ENCODE results near the gene TIMM44.
"Not testable (repeated sequence)": the region's sequence is repeated elsewhere in the genome, so short reads cannot be mapped to it uniquely, and the experiment has no call there.

The TIMM44 gene

DNA sequence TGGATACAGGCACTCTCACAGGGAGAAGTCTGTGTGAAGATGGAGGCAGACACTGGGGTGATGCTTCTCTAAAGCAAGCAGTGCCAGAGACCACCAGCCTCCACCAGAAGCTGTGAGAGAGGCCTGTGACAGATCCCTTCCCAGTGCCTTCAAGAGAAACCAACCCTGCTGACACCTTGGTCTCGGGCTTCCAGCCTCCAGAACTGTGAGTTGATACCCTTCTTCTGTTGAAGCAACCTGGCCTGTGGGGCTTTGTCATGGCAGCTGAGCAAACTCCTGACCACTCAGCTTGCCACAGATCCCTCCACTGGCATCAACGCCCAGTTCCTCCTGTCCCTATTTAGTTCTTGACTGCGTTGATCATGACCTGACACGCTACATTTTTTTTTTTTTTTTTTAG lies 33.0 kb upstream of the TIMM44 start:
- no peak for DNase-seq

DNA sequence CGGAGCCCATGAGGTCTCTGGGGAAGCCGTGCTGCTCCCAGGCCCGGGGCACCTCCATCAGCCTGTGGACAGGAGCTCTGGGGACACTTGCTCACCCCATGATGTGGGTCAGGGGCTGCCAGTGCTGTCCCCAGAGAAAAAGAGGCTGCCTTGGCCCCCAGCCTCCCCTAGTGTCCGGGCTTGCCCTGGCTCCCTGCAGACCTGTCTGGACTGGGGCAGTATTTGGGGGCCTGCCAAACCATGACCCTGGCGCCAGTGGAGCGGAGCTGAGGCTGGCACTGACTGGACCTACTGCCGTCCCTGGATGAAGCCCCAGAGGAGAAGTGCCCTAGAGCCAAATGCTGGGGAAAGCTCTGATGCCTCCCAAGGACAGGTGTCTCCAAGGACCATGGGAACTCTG lies 31.6 kb upstream of the TIMM44 start:
- no peak for DNase-seq

DNA sequence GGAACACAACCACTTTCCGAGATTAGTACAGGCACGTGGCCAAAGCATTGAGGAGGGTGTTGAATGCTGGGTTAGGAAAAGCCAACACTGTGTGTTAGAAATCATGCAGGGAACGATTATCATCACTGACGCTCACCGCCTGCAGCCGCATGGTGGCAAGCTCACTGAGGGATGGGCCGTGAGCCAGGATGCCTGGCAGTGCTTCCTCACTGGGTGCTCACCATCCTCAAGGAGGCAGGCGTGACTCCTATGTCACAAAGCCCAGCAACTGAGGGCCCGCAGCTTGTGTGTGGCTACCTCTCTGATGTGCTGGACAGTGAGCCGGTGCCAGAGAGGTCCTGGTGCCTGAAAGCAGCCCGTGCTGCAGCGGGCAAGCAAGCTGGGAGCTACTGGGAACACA lies 30.4 kb upstream of the TIMM44 start:
- DNase-seq: no peak

DNA sequence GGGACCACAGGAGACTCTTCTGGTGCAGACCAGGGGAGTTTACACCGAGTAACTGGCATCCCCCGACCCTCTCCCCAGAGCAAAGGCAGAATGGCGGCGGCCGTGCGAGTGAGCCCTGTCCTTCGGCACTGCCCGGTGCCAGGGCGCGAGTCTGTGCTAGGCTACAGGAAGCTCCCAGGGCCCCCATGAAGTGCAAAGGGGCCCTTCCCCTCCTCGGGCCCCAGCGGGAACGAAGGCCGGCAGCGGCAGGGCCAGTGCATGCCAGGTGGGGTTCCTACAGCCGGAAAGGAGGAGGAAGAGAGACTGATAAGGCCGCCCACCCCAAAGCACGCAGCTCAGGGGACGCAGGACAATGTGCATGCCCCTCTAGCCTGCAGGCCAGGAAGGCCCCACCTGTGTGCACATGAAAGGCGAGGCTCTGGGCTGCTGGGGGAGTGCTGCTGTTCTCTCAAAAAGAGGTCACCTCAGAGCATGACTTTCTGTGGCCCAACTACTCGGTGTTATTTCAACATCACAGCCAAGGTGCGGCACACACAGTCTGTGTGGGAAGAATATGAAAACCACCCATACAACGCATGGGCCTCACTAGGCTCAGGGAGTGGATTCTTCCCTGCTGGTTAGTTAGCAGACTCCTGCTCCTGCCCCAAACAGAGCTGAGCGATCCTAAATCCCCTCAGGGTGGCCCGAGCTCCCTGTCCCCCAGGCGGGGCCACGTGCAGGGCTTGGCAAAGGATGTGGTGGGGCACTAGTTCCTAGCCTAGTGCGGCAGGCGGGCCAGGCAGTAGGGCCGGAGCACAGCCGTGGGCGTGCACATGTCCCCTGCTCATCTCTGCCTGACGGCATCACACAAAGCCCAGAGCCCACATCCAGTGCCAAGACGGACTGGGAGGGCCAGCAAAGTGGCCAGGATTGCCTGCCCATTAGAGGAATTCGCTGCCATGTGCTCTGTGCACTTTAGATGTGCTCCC lies 28.4 kb upstream of the TIMM44 start:
- DNase-seq: no peak

DNA sequence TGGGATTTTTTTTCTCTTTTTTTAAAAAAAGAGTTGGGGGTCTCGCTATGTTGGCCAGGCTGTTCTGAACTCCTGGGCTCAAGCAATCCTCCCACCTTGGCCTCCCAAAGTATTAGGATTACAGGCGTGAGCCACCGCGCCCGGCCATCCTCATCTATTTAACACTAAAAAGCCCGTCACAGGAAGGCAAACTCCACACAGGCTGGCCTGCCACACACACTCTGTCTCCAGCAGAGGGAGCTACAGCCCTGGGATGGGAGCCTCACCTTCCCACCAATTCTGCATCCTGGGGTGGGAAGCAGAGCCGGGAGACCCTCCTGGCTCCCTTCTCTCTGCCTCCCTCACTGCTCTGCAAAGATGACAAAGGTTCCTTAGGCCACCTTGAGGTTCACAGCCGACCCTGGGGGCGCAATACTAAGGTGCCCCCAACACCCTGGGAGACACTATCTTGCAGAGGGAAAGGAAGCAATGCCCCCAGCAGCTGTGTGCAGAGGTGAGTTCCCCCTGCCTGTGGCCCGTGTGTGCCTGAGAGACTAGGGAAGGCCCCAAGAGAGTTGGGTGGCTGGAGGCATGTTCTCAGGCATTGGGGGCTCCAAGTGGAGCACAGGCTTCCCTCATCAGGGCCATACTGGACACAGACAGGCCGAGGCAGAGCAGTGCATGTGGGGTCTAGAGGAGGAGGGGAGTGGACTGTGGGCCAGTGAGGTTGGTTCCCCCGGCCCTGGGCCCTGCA lies 27.4 kb upstream of the TIMM44 start:
- DNase-seq: no peak

DNA sequence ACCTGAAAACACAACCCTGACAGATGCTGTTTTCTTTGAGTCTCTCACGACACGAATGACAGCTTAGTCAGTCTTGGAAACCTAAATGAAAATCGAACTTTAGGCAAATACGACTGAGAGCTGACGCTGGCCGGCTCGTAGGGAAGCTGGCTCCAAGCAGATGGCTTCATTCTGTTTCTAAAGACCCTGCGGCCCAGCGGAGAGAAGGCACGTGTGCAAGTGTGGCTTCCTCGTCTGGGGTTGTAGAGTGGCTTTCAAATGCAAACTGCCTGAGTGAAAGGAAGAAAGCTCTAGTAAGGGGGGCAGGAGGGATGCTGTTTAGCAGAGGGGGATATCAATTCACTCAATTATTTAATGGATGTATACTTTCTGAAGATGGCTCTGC lies 26.1 kb upstream of the TIMM44 start:
- no peak for DNase-seq

DNA sequence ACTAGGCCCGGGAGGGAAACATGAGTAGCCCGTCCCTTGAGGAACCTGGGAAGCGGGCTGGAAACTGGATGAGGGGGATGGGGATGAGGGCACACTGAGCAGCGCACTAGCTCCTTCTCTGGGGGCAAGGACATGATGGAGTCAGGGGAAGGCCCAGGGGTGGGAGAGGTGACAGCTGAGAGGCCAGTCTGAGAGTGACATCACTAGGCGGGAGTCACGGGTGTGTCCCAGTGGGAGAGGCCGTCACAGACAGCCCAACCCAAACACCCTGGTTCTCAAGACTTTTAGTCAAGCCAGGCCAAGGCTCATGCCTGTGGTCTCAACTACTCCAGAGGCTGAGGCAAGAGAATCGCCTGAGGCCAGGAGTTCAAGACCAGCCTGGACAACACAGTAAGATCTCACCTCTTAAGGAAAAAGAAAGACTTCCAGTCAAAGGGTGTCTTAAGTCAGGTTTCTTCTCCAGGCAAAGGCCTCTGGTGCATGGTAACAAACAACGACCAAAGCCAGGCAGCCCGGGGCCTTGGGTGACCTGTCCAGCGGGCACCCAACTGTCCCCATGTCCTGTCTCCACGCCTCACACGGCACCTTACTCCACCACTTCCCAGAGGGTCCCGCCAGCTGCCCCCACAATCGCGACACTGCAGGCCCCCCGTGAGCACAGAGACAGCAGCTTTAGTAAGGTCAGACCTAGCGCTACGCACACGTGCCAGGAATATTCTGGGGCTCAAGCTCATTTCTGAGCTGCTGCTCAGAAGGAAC lies 25.5 kb upstream of the TIMM44 start:
- DNase-seq: no peak

DNA sequence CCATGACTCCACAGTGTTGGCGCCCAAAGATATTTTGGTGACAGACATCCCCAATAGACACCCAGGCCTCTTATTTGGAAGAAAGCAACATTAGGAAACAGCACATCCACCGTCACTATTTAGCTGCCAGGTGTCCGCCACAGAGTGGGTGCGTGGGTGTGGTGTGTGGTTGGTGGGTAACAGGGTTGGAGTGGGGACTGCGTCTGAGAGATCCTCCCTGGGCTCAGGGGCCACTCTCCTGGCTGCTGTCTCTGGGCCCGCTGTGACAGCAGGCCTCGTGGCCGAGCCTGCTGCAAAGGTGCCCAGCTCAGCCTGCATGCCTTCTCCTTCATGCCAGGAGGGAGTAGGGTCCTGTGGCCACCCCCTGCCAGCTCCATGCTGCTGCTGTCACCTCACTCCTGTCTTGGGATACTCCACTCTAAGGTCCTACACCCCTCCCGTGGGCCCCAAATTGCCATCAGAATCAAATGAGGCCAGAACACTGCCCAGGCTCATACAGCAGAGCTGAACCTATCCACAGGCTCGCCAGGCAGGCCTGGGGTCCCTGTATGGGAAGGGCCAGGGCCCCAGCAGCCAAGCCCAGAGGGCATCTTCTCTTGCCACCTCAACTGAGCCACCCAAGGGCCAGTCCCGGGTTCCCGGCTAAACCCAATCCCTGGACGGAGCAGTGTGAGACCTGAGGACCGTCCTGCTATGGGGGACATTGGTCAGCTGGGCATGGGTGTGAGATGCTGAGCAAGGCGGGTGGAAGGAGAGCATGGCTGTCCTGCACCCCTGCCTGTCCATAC lies 24.7 kb upstream of the TIMM44 start:
- no peak for DNase-seq

DNA sequence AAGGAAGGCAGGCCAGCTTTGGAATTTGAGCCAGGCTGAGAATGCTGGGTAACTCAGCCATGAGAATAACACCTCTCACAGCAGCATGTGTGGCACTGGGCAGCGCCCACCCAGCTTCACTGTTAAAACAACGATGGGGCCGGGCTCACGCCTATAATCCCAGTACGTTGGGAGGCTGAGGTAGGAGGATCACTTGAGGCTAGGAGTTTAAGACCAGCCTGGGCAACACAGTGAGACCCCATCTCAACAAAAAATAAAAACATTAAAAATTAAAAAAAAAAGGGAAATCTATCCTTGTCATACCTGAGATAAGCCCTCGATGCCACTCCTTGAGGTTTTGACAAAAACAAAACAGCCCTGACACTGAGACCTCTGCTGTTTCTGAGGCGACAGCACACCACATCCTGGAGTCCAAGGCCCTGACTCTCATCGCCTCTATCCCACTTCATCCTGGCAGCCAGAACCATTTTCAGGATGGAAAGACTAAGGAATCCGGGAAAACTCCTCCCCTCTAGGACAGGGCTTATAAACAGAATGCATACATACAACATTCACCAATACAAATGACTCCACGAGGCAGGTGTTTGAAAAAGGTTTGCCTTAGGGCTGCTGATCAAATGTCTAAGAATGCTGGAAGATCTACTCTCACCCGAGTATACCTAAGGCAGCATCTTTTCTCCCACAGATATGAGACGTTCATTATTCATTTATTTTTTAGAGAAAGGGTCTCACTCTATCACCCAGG lies 22.6 kb upstream of the TIMM44 start:
- DNase-seq: no peak

DNA sequence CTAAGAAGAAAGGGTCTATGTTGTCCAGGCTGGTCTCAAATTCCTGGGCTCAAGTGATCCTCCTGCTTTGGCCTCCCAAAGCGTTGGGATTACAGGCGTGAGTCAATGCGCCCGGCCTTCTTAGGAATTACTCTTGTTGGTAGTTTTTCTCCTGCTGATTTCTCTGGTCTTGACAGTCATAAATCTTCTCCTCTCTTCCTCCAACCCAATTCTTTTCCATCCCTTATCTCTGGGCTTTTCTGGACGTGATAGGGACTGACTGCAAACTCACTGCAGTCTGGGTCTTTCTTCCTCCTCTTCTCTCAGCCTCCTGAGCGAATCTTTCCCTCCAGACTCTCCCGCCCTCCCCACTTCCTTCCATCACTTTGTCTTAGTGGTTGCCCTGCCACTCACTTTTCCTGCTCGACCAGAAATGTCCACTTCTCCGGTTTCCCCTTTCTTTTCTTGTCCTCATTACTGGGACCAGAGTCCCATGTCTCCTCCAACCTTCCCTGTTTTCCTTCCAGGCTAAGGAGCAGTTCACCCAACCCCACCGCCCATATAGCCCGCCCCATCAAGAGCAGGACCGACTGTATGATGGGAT lies 21.9 kb upstream of the TIMM44 start:
- DNase-seq: no peak

DNA sequence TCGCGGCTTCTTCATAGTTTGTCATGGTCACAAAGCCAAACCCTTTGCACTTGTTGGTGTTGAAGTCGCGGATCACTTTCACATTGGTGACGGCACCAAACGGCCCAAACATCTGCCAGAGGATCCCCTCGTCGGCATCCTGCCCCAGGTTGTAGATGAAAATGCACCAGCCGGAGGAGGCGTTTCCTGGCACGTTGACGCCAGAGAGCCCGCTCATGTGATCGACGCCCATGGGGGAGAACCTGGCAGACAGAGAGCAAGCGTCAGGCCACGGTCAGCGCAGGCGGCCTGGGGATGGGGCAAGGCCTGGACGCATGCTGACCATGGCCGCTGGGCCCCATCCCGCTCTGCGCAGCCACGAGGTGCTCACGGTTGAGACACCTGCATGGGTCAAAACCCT lies 20.1 kb upstream of the TIMM44 start:
- no peak for DNase-seq

DNA sequence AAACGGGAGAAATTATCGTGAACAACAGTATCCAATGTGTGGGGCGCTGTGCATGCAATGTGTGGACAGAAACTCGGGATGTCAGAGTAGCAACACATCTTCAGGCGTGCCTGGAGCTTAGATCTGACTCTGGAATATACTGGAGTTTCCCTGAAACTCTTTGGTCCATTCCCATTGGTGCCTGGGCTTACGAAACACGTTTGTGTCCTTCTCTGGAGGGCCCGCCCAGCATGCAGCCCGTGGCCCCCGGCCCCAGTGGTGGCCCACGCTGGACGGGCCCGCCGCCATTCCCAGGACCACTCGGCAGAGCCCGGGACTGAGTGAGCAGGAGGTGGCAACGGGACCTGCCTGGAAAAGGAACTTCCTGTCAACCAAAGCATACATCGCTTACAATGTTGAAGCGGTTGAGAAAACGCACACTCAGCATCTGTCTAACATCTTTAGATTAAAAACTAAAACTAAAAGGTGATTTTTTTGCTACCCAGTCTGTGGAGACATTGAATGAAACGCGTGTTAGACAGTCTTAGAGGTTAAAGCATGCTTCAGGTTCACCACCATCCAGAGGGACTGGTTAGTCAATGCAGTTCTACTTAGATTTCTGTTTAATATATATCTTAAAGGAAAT lies 19.3 kb upstream of the TIMM44 start:
- no peak for DNase-seq

DNA sequence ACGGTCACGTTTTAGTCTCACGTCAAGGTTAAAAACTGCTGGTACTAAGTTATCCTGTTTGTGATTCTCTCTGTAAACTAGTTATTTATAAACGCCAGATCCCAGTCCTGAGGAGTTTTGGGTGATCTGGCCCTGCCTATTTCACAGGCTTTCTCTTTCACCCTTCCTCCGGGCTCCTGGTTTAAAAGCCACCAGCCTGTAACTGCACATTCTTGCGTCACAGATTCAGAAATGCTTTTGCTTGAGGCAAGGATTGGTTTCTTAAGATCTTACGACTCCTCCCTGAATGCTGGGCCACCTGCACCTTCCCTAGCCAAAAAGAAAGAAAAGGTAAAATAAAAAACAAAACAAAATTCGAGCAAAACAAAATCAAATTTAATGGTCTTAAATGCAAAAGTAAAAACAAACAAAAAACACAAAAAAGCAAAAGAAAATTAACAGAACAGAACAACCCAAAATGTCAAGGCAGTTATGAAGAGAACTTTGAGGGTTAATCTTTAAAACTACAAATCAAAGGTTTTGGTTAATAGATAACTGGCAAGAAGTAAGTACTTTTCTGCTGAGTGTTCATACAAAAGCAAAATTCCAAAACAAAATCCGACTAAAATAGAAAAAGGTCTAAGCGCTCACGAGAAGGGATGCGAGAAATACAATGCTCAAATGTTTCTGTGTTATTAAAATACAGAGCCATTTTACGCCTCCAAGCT lies 18.6 kb upstream of the TIMM44 start:
- DNase-seq: no peak

DNA sequence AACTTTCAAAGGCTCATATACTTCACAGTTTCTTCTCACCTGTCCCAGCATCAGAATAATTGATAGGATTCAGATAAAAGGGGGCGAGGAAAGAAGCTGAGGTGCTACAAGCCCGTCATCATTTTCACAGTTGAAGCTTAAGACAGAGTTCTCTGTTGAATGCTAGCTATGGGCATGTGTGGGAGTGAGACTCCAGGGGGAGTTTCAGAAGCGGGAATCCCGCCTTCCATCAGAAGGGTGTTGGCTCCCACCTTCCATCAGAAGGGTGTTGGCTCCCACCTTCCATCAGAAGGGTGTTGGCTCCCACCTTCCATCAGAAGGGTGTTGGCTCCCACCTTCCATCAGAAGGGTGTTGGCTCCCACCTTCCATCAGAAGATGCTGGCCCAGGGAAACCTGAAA lies 17.6 kb upstream of the TIMM44 start:
- DNase-seq: not testable (repeated sequence)

DNA sequence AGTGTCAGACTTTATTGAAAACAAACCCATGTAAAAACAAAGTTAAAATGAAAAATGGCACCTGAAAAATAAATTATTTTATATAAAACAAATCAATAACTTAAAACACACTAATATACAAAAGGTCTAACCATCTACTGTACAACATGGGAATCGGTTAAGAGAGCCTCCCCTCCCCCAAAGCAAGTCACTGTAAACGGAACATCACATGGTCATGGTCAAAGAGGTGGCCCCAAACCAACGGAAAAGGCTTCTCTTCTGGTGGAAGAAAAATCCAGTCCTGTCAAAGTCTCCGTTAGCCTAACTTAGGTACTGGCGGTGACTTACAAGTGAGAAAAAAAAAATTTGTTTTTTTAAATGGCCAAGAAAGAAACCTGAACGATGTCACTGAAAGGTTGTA lies 15.7 kb upstream of the TIMM44 start:
- no peak for DNase-seq

DNA sequence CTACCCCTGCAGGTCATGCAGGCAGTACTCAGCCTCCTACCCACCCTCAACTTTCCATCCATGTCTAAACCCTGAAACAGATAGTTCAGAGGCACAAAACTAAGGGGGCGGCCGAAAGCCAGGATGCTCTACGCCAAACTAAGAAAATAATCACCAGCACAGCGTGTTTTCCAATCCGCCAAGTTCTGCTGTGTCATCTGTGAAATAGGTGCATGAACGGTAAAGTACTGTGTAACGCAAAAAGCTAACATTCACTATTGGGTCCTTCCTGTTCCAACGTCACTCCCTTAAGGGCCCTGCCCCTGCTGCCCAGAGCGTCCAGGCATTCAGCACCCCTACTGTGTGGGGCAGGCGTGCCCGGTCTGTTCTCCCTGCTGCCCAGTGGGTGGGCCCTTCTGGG lies 12.2 kb upstream of the TIMM44 start:
- no peak for DNase-seq

DNA sequence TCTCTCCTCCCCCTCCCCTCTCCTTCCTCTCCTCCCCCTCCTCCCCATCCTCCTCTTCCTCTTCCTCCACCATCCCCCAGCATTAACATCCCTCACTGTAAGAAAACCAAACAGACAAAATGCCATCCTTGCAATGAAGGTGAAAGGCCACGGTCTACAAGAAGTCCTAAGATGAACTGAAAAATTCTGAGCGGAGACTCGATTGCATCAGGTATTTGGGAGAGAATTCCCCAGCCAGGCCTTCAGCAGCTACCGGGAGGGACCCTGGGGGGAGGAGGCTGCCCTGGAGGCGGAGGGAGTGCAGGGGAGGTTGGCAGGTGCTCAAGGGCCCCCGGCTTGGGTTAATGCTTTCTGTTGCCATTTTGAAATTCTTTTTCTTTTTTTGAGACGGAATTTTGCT lies 10.1 kb upstream of the TIMM44 start:
- no peak for DNase-seq

DNA sequence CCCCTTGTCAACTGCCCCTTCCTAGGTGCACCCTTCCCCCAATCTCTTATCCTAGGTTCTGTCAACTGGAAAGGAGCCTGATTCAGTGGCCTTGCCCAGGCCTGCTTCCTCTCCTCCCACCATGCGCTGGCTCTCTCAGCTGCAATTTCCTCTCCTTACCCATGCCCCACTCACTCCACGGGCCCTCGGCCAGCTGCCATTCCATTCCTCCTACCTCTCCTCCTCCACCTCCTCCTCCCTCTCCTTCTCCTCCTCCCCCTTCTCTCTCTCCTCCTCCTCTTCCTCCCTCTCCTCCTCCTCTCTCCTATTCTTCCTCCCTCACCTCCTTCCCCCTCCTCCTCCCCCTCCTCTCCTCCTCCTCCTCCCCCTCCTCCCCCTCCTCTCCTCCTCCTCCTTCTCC lies 9.6 kb upstream of the TIMM44 start:
- DNase-seq: no peak

DNA sequence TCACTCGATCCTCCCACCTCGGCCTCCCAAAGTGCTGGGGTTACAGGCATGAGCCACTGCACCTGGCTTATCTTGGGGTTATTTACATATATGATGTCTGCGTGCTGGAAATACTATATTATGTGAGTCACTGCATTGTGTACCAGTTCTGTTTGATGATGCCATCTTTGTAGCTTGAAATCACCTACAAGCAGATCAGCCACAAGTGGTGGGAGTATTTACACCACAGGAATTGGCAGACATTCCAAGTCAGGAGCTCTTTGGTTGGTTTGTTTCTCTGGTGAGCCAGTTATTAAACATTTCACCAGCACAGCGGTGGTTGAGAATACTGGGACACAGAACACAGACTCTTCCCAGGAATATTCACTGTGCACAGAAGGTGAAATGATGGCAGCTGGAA lies 4.5 kb upstream of the TIMM44 start:
- DNase-seq: no peak

DNA sequence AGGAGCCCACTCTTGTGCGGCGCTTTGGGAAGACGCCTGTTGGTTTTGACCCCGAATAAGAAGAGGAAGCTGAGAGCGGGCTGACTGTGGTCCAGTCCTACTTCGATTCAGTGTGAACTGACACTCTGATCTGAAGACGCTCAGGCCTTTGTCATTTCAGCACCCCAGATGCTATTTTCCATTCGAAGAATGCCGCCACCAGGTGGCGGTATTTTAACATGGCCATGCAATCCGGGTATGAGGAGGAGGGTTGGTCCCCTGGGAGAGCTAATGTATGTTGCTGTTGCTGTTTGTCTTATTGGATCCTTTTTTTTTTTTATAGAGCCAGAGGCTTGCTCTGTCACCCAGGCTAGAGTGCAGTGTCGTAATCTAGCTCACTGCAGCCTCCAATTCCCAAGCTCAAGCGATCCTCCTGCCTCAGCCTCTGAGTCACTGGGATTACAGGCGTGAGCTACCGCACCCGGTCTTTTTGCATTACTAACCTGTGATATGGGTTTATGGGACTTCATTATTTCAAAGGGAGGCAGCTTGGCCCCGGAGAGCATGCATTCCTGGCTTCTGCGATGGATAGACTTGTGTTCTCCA lies 803 bp upstream of the TIMM44 start:
- DNase-seq: peak; percentile 59 to 85 (median 77)
